HCT116 (cell line): ENCODE data around the gene KRTCAP2. TPM values are rescaled to one million over a fixed set of nuclear protein-coding genes. Genes with fewer than 3 reads are reported as not detected.

Experiments used
- ATAC-seq: fragments of 200-7000 bp; cut with Tn5 transposase; 2 replicates; pipeline ENCODE4 v1.9.1; 2020; ENCODE audit warnings: mild to moderate bottlenecking, moderate library complexity
- BruUV-seq: library from RNA; stranded (reverse); fragments of 400-500 nt; replicated peaks from 2 replicates; lab custom pipeline; 2021; lab: Mats Ljungman, UMichigan
- CTCF ChIA-PET: fragments of 300-600 bp; sonication (Branson Sonifier 250); formaldehyde crosslinking; loops from one replicate; lab custom pipeline; 2021; ENCODE audit warnings: antibody characterized with exemption; lab: Charles Lee
- POLR2A ChIA-PET: fragments of 300-600, 350-600 bp; sonication (Branson Sonifier 250); formaldehyde crosslinking; loops from one replicate; lab custom pipeline; 2021; ENCODE audit warnings: antibody characterized with exemption; lab: Charles Lee
- RAD21 ChIA-PET, 2 experiments: fragments of 300-600 bp; sonication (Branson Sonifier 250); formaldehyde crosslinking; loops; one replicate each; lab custom pipeline; 2023; ENCODE audit warnings: low total read pairs in 2 of 2; ENCODE audit not compliant: uncharacterized antibody in 2 of 2, unreplicated experiment in 2 of 2, low non-redundant PET in 1 of 2; lab: Charles Lee
- DNase-seq: peaks from one replicate; pipeline ENCODE4 v3.0.0-alpha.2; 2010; ENCODE audit warnings: low read depth, low spot score
- H2AFZ ChIP-seq: fragments of 200-600 bp; shearing (Covaris generic), sonication (generic); 2 replicates; pipeline ENCODE4 v1.6.1; 2017; ENCODE audit warnings: low read depth, mixed run types, mixed read lengths, antibody characterized with exemption, low read length; ENCODE audit not compliant: poor library complexity, severe bottlenecking
- H3K27ac ChIP-seq: 2 replicates; pipeline ENCODE4 v1.5.1; 2012; ENCODE audit warnings: low read depth, low read length
- H3K27me3 ChIP-seq: fragments of 200-600 bp; sonication (generic); 2 replicates; pipeline ENCODE4 v1.6.1; 2016; ENCODE audit warnings: mixed run types, low read length, mixed read lengths; ENCODE audit not compliant: insufficient read depth
- H3K36me3 ChIP-seq, 2 experiments: fragments of 200-500 bp in 1 of 2; fragments of 200-600 bp in 1 of 2; sonication (Bioruptor generic) in 1 of 2; sonication (generic) in 1 of 2; 2 replicates each; pipeline versions ENCODE4 v1.5.1 to v1.6.1; 2014 to 2016; ENCODE audit warnings: low read length in 2 of 2, inconsistent platforms in 1 of 2, mixed read lengths in 1 of 2, mixed run types in 1 of 2; ENCODE audit not compliant: insufficient read depth in 2 of 2, control insufficient read depth in 1 of 2
- H3K4me1 ChIP-seq, 2 experiments: fragments of 200-600 bp in 1 of 2; sonication (generic) in 1 of 2; 2 replicates each; pipeline versions ENCODE4 v1.5.1 to v1.6.1; 2012 to 2017; ENCODE audit warnings: low read length in 2 of 2, inconsistent platforms in 1 of 2, mild to moderate bottlenecking in 1 of 2, mixed read lengths in 1 of 2, mixed run types in 1 of 2, moderate library complexity in 1 of 2; ENCODE audit not compliant: insufficient read depth in 2 of 2, control insufficient read depth in 1 of 2
- H3K4me2 ChIP-seq: fragments of 200-600 bp; sonication (generic); 2 replicates; pipeline ENCODE4 v1.6.1; 2017; ENCODE audit warnings: mixed run types, low read length, mixed read lengths
- H3K4me3 ChIP-seq, 2 experiments: fragments of 200-600 bp in 1 of 2; sonication (generic) in 1 of 2; replicated peaks in 1 of 2; 2 replicates each; pipeline ENCODE4 v1.5.1; 2011 to 2016; ENCODE audit warnings: low read length in 2 of 2, control low read depth in 1 of 2, low read depth in 1 of 2, mild to moderate bottlenecking in 1 of 2, mixed read lengths in 1 of 2, mixed run types in 1 of 2
- H3K79me2 ChIP-seq: fragments of 200-600 bp; sonication (generic); 2 replicates; pipeline ENCODE4 v1.6.1; 2017; ENCODE audit warnings: mild to moderate bottlenecking, mixed run types, low read length, moderate library complexity, mixed read lengths; ENCODE audit not compliant: insufficient read depth
- H3K9ac ChIP-seq: fragments of 200-600 bp; sonication (generic); 2 replicates; pipeline ENCODE4 v1.6.1; 2016; ENCODE audit warnings: low read length, mixed read lengths
- H3K9me2 ChIP-seq: fragments of 200-600 bp; sonication (generic), shearing (Covaris generic); 2 replicates; pipeline ENCODE4 v1.6.1; 2017; ENCODE audit warnings: mixed run types, mild to moderate bottlenecking, moderate library complexity; ENCODE audit not compliant: insufficient read depth
- H3K9me3 ChIP-seq, 2 experiments: fragments of 200-500 bp in 1 of 2; fragments of 200-600 bp in 1 of 2; sonication (Bioruptor generic) in 1 of 2; sonication (generic) in 1 of 2; 2 replicates each; pipeline ENCODE4 v1.6.1; 2014 to 2017; ENCODE audit warnings: low read length in 2 of 2, mixed read lengths in 2 of 2, inconsistent platforms in 1 of 2, low read depth in 1 of 2, mild to moderate bottlenecking in 1 of 2, mixed run types in 1 of 2, moderate library complexity in 1 of 2; ENCODE audit not compliant: control insufficient read depth in 1 of 2, insufficient read depth in 1 of 2
- H4K20me1 ChIP-seq: fragments of 200-600 bp; sonication (generic), shearing (Covaris generic); 2 replicates; pipeline ENCODE4 v1.6.1; 2017; ENCODE audit warnings: mixed run types, mild to moderate bottlenecking, moderate library complexity; ENCODE audit not compliant: insufficient read depth
- ATF3 ChIP-seq: IDR thresholded peaks from 2 replicates; pipeline ENCODE4 v1.6.1; 2012
- EGR1 ChIP-seq: IDR thresholded peaks from 2 replicates; pipeline ENCODE4 v1.6.1; 2012; ENCODE audit warnings: low read depth
- ELF1 ChIP-seq: IDR thresholded peaks from 2 replicates; pipeline ENCODE4 v1.6.1; 2012; ENCODE audit warnings: low read depth, borderline replicate concordance
- EZH2 ChIP-seq: fragments of 200-600 bp; sonication (generic); IDR thresholded peaks from 2 replicates; pipeline ENCODE4 v1.6.1; 2017; ENCODE audit warnings: antibody characterized with exemption, mixed run types
- EZH2phosphoT487 ChIP-seq: fragments of 200-600 bp; IDR thresholded peaks from 2 replicates; pipeline ENCODE4 v1.6.1; 2018; ENCODE audit warnings: antibody characterized with exemption, borderline replicate concordance
- FOSL1 ChIP-seq: IDR thresholded peaks from 2 replicates; pipeline ENCODE4 v1.6.1; 2012; ENCODE audit warnings: low read depth
- JUND ChIP-seq: IDR thresholded peaks from 2 replicates; pipeline ENCODE4 v1.6.1; 2012
- MAX ChIP-seq: IDR thresholded peaks from 2 replicates; pipeline ENCODE4 v1.6.1; 2012
- POLR2A ChIP-seq: IDR thresholded peaks from 2 replicates; pipeline ENCODE4 v1.7.0; 2011; ENCODE audit warnings: borderline replicate concordance; ENCODE audit not compliant: insufficient read depth, insufficient read length; ENCODE audit errors: extremely low read depth
- POLR2AphosphoS5 ChIP-seq: IDR thresholded peaks from 2 replicates; pipeline ENCODE4 v1.6.1; 2011; ENCODE audit warnings: mild to moderate bottlenecking, low read depth, low read length, moderate library complexity
- RAD21 ChIP-seq: IDR thresholded peaks from 2 replicates; pipeline ENCODE4 v1.6.1; 2012; ENCODE audit warnings: low read depth, mild to moderate bottlenecking
- REST ChIP-seq: IDR thresholded peaks from 2 replicates; pipeline ENCODE4 v1.6.1; 2012; ENCODE audit warnings: low read depth
- SIN3A ChIP-seq: IDR thresholded peaks from 2 replicates; pipeline ENCODE4 v1.6.1; 2012; ENCODE audit warnings: low read depth
- SP1 ChIP-seq: IDR thresholded peaks from 2 replicates; pipeline ENCODE4 v1.6.1; 2012; ENCODE audit warnings: low read depth
- SRF ChIP-seq: IDR thresholded peaks from 2 replicates; pipeline ENCODE4 v1.6.1; 2012; ENCODE audit warnings: low read depth
- TCF7L2 ChIP-seq: IDR thresholded peaks from 2 replicates; pipeline ENCODE4 v1.7.0; 2011; ENCODE audit warnings: borderline replicate concordance, inconsistent platforms; ENCODE audit not compliant: insufficient read depth, insufficient read length; ENCODE audit errors: extremely low read depth
- YY1 ChIP-seq: IDR thresholded peaks from 2 replicates; pipeline ENCODE4 v1.6.1; 2011; ENCODE audit warnings: low read length, low read depth, moderate library complexity, mild to moderate bottlenecking; ENCODE audit not compliant: insufficient replicate concordance; ENCODE audit errors: extremely low read depth
- ZBTB33 ChIP-seq: IDR thresholded peaks from 2 replicates; pipeline ENCODE4 v1.6.1; 2011; ENCODE audit warnings: mild to moderate bottlenecking, low read length, moderate library complexity; ENCODE audit not compliant: insufficient replicate concordance; ENCODE audit errors: extremely low read depth
- ZFX ChIP-seq: fragments of 450-650 bp; IDR thresholded peaks from 2 replicates; pipeline ENCODE4 v1.6.1; 2017
- ZNF274 ChIP-seq: fragments of 200-500 bp; sonication (Bioruptor generic); IDR thresholded peaks from 2 replicates; pipeline ENCODE4 v1.6.1; 2014; ENCODE audit warnings: mild to moderate bottlenecking, low read depth, low read length, inconsistent platforms
- intact Hi-C: fragments of 100-400 bp; cut with micrococcal nuclease; formaldehyde crosslinking; loops from 2 replicates; pipeline ENCODE4 v1.10.0; 2022
- total RNA-seq: library from RNA; stranded (reverse); gene quantifications from one replicate; pipeline ENCODE4 v1.2.1, GENCODE V29; 2021; ENCODE audit not compliant: unreplicated experiment

The KRTCAP2 gene
- total RNA-seq, 1 experiment from 2014 or later = 143 TPM

- no peak for TF ChIP-seq POLR2A
- TF ChIP-seq SRF = no peak
- no peak for TF ChIP-seq POLR2AphosphoS5
- TF ChIP-seq TCF7L2 = no peak
Observed at GRCh38 chr1:155125946-155126555, 47.1 kb downstream of the KRTCAP2 start (continued).

GRCh38 chr1:155125511-155125945, 47.6 kb downstream of the KRTCAP2 start:
- ChIA-PET CTCF (no interaction called here), RAD21 (no interaction called here), POLR2A (interaction anchor here (0.8 kb wide), 1 partner anchor 10 kb away, joined by 3 read pairs; no protein-coding TSS in a partner anchor)
- intact Hi-C loops = no loop called here
- Histone ChIP-seq H3K27me3 (no peaks in the 10 kb centered on the region), H3K4me1 (peaks cover 25 to 58% of the 10 kb centered on the region in 2 experiments), H3K4me3 (no peak overlapping the region), H3K9ac (no peak overlapping the region), H2AFZ (no peak overlapping the region), H3K27ac (no peak overlapping the region), H3K9me3 (no peaks in the 10 kb centered on the region), H3K4me2 (no peak overlapping the region), H4K20me1 (no peaks in the 10 kb centered on the region), H3K79me2 (peaks cover 27% of the 10 kb centered on the region), H3K9me2 (no peaks in the 10 kb centered on the region), H3K36me3 (no peaks in the 10 kb centered on the region)
- TF ChIP-seq EGR1 (no peak), ZFX (no peak), REST (no peak), RAD21 (no peak), SP1 (no peak), POLR2A (no peak), SRF (no peak), EZH2phosphoT487 (no peak), ATF3 (no peak), FOSL1 (no peak), ZBTB33 (no peak), SIN3A (no peak), EZH2 (no peak), YY1 (no peak), JUND (no peak), ELF1 (no peak), MAX (no peak), ZNF274 (no peak)
- DNase-seq = no peak
- no TSS peak for BruUV-seq
- ATAC-seq = no peak
